Measurements from ENCODE around the gene CXCL5.
A peak's percentile ranks its signal among the peaks of the same experiment; 100 is the strongest.

CXCL5 gene

DNA sequence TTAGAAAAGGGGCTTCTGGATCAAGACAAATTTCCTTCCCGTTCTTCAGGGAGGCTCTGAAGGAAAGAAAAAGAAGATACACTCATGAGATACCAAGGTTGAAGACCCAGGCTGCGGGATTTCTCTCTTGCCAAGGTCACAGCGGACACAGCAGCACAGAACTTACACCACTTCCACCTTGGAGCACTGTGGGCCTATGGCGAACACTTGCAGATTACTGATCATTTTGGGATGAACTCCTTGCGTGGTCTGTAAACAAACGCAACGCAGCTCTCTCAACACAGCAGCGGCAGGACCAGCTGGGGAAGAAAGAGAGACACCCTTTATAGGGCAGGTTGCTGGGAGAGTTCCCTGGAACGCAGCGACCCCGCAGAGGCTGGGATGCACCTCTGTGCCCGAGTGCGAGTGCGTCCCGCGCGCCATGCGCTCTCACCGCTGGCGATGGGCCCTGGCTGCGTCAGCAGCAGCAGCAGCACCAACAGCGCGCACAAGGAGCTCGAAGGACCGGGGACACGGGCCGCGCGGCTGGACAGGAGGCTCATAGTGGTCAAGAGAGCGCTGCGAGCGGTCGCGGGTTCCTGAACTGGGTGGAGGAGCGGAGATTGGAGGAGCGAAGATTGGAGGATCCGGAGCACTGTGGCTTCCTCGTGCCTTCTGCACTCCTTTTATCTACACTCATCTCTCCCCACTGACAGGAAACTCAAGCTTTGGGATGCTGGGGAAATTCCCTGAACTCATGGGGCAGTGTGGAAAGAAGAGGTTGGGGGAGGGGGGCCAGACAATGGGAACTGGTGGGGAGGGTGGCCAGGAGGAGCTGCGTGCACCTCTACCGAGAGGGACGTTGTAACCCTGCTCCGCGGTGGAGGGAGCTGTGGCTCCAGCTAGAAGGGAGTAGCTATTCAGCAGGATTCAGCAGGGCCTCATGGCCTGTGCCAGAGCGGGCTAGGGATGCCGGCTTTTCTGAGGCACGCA lies at the start of gene CXCL5:
Gene CXCL5 (minus strand): TSS at position 638 of the 972 bp plus-strand sequence. CDS start 96 bp downstream, at position 542.
- DNase-seq: peak; percentile 37

DNA sequence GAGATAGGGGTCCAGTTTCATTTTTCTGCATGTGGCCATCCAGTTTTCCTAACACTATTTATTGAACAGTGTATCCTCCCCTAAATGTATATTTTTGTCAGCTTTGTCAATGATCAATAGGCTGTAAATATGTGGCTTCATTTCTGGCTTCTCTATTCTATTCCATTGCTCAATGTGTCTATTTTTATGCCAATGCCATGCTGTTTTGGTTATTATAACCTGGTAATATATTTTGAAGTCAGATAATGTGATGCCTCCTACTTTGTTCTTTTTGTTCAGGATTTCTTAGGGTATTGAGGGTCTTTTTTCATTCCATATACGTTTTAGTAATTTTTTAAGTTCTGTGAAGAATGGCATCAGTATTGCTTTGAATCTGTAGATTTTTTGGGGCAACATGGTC lies 48.7 kb upstream of the CXCL5 start:
- no peak for DNase-seq

- no peak for DNase-seq
Observed at GRCh38 chr4:74045772-74046171, 47.3 kb upstream of the CXCL5 start.

- DNase-seq: no peak
Observed at GRCh38 chr4:74045247-74045646, 46.8 kb upstream of the CXCL5 start.

- no peak for DNase-seq
Observed at GRCh38 chr4:74044677-74045076, 46.2 kb upstream of the CXCL5 start.

DNA sequence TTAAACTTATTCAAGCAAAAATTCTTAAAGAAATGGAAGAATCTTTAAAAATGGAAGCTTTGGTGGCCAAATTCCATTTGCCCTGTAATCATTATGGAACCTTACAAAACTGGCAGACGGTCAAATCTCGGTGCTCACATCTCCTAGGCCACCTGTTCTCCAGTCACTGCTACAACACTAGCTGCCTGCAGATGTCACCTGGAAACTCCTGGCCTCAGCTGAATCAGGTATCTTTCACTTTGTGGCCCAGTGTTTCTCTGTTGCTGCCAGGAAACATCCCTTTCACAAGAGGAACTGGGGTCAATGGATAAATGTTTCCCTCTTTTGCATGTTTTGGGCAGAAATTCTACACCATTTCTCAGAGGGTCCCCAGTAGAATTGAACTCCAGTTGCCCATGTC lies 44.2 kb upstream of the CXCL5 start:
- no peak for DNase-seq

- no peak for DNase-seq
Observed at GRCh38 chr4:74041418-74041817, 42.9 kb upstream of the CXCL5 start.

- peak; percentile 27 for DNase-seq
Observed at GRCh38 chr4:74039315-74039763, 40.9 kb upstream of the CXCL5 start.

GRCh38 chr4:74038425-74039314 lies 40.2 kb upstream of the CXCL5 start, which contains the start of gene CXCL3:
CXCL3 (minus strand) TSS chr4:74038689; CDS start chr4:74038611, 78 bp downstream.
- DNase-seq: peak; percentile 78

DNA sequence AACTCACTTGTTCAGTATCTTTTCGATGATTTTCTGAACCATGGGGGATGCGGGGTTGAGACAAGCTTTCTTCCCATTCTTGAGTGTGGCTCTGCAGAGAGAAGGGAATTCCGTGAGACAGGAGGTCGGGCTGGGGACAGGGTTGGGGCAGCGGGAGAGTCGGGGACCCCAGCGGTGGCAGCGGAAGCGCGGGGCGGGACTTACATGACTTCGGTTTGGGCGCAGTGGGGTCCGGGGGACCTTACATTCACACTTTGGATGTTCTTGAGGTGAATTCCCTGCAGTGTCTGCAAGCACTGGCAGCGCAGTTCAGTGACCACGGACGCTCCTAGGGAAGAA lies 39.6 kb upstream of the CXCL5 start:
- DNase-seq: peak; percentile 44

GRCh38 chr4:74037076-74037955 lies 38.8 kb upstream of the CXCL5 start:
- peak; percentile 26 for DNase-seq

DNA sequence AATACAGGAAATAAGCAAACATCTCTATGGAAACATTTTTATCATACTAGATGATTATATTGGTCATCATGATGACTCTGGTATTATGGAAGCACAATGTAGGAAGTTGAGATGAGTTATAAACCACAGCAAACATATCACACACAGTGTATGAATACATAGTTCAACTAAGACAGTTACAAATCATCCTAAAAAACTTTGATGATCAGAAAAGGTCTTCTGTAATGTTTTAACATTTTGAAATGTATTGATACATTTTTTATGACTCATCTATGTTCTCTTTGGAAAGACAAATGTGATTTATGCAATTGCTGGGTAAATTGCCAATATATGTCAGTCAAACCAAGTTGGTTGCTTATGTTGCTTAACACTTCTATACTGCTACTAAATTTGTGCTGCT lies 35.3 kb upstream of the CXCL5 start:
- peak; percentile 91 for DNase-seq

GRCh38 chr4:74032064-74032463 lies 33.6 kb upstream of the CXCL5 start:
- no peak for DNase-seq

GRCh38 chr4:74031576-74031975 lies 33.1 kb upstream of the CXCL5 start:
- DNase-seq: peak; percentile 46

- peak; percentile 48 for DNase-seq
Observed at GRCh38 chr4:74030285-74030684, 31.8 kb upstream of the CXCL5 start.

DNA sequence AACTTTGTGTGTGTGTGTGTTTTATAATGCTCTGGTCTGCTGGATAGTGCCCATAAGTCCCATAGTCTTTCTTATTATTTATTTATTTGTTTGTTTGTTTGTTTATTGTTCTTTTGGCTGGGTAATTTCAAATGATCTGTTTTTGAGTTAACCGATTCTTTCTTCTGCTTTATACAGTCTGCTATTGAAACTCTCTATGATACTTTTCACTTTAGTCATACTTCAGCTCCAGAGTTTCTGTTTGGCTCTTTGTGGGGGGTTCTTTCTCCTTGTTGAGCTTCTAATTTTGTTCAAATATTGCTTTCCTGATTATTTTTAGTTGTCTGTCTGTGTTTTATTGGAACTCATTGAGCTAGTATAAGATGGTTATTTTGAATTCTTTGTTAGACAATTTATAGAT lies 30.0 kb upstream of the CXCL5 start:
- DNase-seq: no peak

DNA sequence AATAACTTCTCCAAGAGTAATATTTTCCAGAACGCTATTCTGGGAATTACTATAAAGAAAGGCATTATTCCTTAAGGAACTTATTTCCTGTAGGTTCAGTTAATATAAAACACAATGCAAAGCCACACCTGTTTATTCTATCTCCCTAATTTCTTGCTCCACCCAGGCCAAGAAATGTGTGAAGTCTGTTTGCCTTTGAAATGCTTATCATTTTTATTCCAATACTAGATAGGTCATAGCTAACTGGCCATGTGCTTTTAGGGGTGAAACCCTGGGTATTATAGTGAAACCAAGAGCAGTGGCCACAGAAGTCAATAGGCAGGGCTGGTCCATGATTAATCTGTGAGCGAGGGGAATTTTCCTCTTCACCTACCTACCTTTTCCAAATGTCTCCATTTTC lies 25.2 kb upstream of the CXCL5 start:
- no peak for DNase-seq

DNA sequence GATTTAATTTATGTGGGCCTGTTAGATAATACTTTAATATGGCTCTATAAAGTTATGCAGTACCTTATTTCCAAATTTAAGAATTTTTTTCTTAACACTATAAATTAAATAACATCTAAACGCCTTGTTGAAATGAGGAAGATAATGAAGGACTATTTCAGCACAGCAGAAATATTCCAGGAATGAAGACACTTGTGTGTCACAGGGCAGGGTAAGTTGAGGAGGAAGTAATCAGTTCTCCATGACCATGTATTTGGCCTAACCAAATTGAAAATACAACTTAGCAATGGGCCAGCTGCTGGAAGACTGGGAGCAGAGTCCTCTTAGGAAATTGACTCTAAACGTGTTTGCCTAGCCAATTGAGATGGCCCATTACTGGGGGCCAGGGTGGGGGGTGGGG lies 23.1 kb upstream of the CXCL5 start:
- peak; percentile 82 for DNase-seq

GRCh38 chr4:74018771-74019170 lies 20.3 kb upstream of the CXCL5 start:
- DNase-seq: peak; percentile 96

GRCh38 chr4:74018116-74018515 lies 19.6 kb upstream of the CXCL5 start:
- peak; percentile 89 for DNase-seq

DNA sequence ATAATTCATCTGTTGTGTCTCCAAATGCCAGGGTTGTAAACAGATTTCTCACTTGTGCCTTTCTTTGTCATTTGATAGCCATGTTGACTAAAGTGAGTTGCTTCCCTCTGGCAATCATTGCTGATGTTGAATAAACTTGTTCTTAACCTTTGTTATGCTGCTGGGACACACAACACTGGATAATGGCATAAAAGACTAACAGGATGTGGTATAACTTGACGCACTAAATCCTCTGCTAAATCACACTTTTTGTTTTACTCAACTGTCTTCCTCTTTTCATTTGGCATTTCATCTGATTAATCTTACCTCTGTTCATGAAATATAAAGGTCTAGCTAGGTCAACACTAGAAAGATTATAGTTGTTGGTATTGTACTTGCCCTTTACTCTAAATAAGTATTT lies 17.6 kb upstream of the CXCL5 start:
- peak; percentile 82 for DNase-seq

GRCh38 chr4:74015126-74015780 lies 16.8 kb upstream of the CXCL5 start:
- DNase-seq: no peak

Data from inflammatory macrophage treated with lipopolysaccharide for 4 hours (primary cell).